GM12878 (cell line): ENCODE measurements around the gene RHEBL1. TPM values are rescaled to one million over a fixed set of nuclear protein-coding genes. Genes with fewer than 3 reads are reported as not detected.

Experiments used
- BHLHE40 ChIP-seq, 2 experiments: fragments of 450-650 bp in 1 of 2; IDR thresholded peaks; 2 replicates each; pipeline ENCODE4 v1.6.1; 2011 to 2017; ENCODE audit warnings: low read depth in 2 of 2, borderline replicate concordance in 1 of 2, improper control_type of control experiment in 1 of 2, low read length in 1 of 2, mild to moderate bottlenecking in 1 of 2
- CBFB ChIP-seq: IDR thresholded peaks from 2 replicates; pipeline ENCODE4 v1.6.1; 2016; ENCODE audit warnings: antibody characterized with exemption, low read depth
- EP300 ChIP-seq, 2 experiments: fragments of 150-350 bp in 1 of 2; IDR thresholded peaks; 2 replicates each; pipeline ENCODE4 v1.6.1; 2011 to 2012; ENCODE audit warnings: low read depth in 2 of 2, low read length in 2 of 2, borderline replicate concordance in 1 of 2, improper control_type of control experiment in 1 of 2, inconsistent platforms in 1 of 2; ENCODE audit not compliant: control insufficient read depth in 1 of 2
- EZH2 ChIP-seq: IDR thresholded peaks from 2 replicates; pipeline ENCODE4 v1.6.1; 2012; ENCODE audit warnings: low read depth, mild to moderate bottlenecking, control low read depth, inconsistent platforms, low read length, borderline replicate concordance; ENCODE audit not compliant: control insufficient read depth
- FOXK2 ChIP-seq: fragments of 450-650 bp; IDR thresholded peaks from 2 replicates; pipeline ENCODE4 v1.6.1; 2017; ENCODE audit warnings: mild to moderate bottlenecking, moderate library complexity
- LARP7 ChIP-seq: fragments of 450-650 bp; IDR thresholded peaks from 2 replicates; pipeline ENCODE4 v1.6.1; 2017; ENCODE audit warnings: mild to moderate bottlenecking
- MAX ChIP-seq: IDR thresholded peaks from 2 replicates; pipeline ENCODE4 v1.6.1; 2012; ENCODE audit warnings: low read depth, low read length, improper control_type of control experiment
- MLLT1 ChIP-seq: fragments of 450-650 bp; IDR thresholded peaks from 2 replicates; pipeline ENCODE4 v1.6.1; 2016; ENCODE audit warnings: mild to moderate bottlenecking
- MYB ChIP-seq: fragments of 150-350 bp; IDR thresholded peaks from 2 replicates; pipeline ENCODE4 v1.6.1; 2014; ENCODE audit warnings: mild to moderate bottlenecking, low read depth, low read length, borderline replicate concordance
- NRF1 ChIP-seq: conservative IDR thresholded peaks from 2 replicates; pipeline ENCODE4 v1.6.1; 2011; ENCODE audit warnings: mild to moderate bottlenecking, low read depth, low read length, improper control_type of control experiment
- PAX8 ChIP-seq: fragments of 450-650 bp; IDR thresholded peaks from 2 replicates; pipeline ENCODE4 v1.6.1; 2017; ENCODE audit warnings: mild to moderate bottlenecking, moderate library complexity
- RCOR1 ChIP-seq: conservative IDR thresholded peaks from 2 replicates; pipeline ENCODE4 v1.6.1; 2012; ENCODE audit warnings: low read depth, low read length, improper control_type of control experiment
- SP1 ChIP-seq: IDR thresholded peaks from one replicate; pipeline ENCODE4 v1.6.1; 2011; ENCODE audit warnings: low read depth, low read length
- STAT3 ChIP-seq: IDR thresholded peaks from 2 replicates; pipeline ENCODE4 v1.6.1; 2011; ENCODE audit warnings: low read depth, low read length, improper control_type of control experiment
- ZSCAN29 ChIP-seq: fragments of 450-650 bp; IDR thresholded peaks from 2 replicates; pipeline ENCODE4 v1.6.1; 2017; ENCODE audit warnings: mild to moderate bottlenecking, moderate library complexity
- polyA plus RNA-seq, 11 experiments: library from polyadenylated mRNA; depleted of rRNA in 4 of 11; unstranded in 6 of 11; stranded (reverse) in 5 of 11; fragments of >200 nt; fragmentation: Nextera tagmentation in 4 of 11; fragmentation: Illumina TruSeq in 1 of 11; extraction: Ambion mirVana in 4 of 11; extraction: Trizol in 1 of 11; gene quantifications; 1 replicate in 1 of 11; 2 replicates in 10 of 11; pipeline versions ENCODE4 v1.2.1 to v1.2.3, GENCODE V29; 2011 to 2016; ENCODE audit warnings: inconsistent platforms in 2 of 11, missing spikeins in 2 of 11, low read depth in 1 of 11
- total RNA-seq, 4 experiments: library from RNA; depleted of rRNA in 3 of 4; stranded (reverse); fragments of >200 nt in 3 of 4; fragmentation: Illumina TruSeq in 1 of 4; extraction: Trizol in 1 of 4; gene quantifications; 2 replicates each; pipeline versions ENCODE4 v1.2.1 to v1.2.3, GENCODE V29; 2013 to 2021
- TF ChIP-seq, protein P1 (sequence below): fragments of 450-650 bp; IDR thresholded peaks from 2 replicates; pipeline ENCODE4 v1.6.1; 2018; ENCODE audit warnings: mild to moderate bottlenecking, low read depth, moderate library complexity; ENCODE audit not compliant: partially characterized antibody
- TF ChIP-seq, protein P2 (sequence below): fragments of 450-650 bp; formaldehyde crosslinking; IDR thresholded peaks from 2 replicates; pipeline ENCODE4 v1.4.0; 2020; ENCODE audit warnings: mild to moderate bottlenecking, moderate library complexity
- TF ChIP-seq, protein P3 (sequence below), 3 experiments: IDR thresholded peaks in 2 of 3; conservative IDR thresholded peaks in 1 of 3; 2 replicates each; pipeline ENCODE4 v1.5.1; 2011; ENCODE audit warnings: low read depth in 3 of 3, low read length in 3 of 3, mild to moderate bottlenecking in 3 of 3, control low read depth in 2 of 3, moderate library complexity in 2 of 3, inconsistent platforms in 1 of 3, mixed read lengths in 1 of 3; ENCODE audit not compliant: control insufficient read depth in 2 of 3, insufficient read depth in 1 of 3; ENCODE audit errors: extremely low read depth in 1 of 3

The RHEBL1 gene
- total and polyA plus RNA-seq, 10 of the 15 experiments (the other 5 are each of a cell fraction or from before 2014, with no cell fraction given), result 5.9 to 18.7 (median 12.0) TPM

- TF ChIP-seq EP300 (IDR thresholded peaks at IDR 0.05; ENCODE audit: borderline replicate concordance in 1 of 2, control insufficient read depth in 1 of 2, low read depth in 2 of 2, low read length in 2 of 2) (no peak), ZSCAN29 (no peak), MAX (no peak; the same call in 1 of the 2 replicates), MYB (no peak), LARP7 (no peak; the same call in 1 of the 2 replicates), STAT3 (no peak), EZH2 (no peak), MLLT1 (peak; percentile 59; the same call in 1 of the 2 replicates), SP1 (no peak), FOXK2 (no peak), BHLHE40 (IDR thresholded peaks at IDR 0.05; ENCODE audit: borderline replicate concordance in 1 of 2, low read depth in 2 of 2, low read length in 1 of 2) (peak; percentile 53 to 72; a peak in 1 of 4 replicates), PAX8 (no peak), NRF1 (no peak), CBFB (no peak; the same call in none of the 2 replicates), RCOR1 (no peak; the same call in 1 of the 2 replicates)
- TF ChIP-seq, protein P1, sequence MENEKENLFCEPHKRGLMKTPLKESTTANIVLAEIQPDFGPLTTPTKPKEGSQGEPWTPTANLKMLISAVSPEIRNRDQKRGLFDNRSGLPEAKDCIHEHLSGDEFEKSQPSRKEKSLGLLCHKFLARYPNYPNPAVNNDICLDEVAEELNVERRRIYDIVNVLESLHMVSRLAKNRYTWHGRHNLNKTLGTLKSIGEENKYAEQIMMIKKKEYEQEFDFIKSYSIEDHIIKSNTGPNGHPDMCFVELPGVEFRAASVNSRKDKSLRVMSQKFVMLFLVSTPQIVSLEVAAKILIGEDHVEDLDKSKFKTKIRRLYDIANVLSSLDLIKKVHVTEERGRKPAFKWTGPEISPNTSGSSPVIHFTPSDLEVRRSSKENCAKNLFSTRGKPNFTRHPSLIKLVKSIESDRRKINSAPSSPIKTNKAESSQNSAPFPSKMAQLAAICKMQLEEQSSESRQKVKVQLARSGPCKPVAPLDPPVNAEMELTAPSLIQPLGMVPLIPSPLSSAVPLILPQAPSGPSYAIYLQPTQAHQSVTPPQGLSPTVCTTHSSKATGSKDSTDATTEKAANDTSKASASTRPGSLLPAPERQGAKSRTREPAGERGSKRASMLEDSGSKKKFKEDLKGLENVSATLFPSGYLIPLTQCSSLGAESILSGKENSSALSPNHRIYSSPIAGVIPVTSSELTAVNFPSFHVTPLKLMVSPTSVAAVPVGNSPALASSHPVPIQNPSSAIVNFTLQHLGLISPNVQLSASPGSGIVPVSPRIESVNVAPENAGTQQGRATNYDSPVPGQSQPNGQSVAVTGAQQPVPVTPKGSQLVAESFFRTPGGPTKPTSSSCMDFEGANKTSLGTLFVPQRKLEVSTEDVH, result peak; percentile 75
- TF ChIP-seq, protein P2, sequence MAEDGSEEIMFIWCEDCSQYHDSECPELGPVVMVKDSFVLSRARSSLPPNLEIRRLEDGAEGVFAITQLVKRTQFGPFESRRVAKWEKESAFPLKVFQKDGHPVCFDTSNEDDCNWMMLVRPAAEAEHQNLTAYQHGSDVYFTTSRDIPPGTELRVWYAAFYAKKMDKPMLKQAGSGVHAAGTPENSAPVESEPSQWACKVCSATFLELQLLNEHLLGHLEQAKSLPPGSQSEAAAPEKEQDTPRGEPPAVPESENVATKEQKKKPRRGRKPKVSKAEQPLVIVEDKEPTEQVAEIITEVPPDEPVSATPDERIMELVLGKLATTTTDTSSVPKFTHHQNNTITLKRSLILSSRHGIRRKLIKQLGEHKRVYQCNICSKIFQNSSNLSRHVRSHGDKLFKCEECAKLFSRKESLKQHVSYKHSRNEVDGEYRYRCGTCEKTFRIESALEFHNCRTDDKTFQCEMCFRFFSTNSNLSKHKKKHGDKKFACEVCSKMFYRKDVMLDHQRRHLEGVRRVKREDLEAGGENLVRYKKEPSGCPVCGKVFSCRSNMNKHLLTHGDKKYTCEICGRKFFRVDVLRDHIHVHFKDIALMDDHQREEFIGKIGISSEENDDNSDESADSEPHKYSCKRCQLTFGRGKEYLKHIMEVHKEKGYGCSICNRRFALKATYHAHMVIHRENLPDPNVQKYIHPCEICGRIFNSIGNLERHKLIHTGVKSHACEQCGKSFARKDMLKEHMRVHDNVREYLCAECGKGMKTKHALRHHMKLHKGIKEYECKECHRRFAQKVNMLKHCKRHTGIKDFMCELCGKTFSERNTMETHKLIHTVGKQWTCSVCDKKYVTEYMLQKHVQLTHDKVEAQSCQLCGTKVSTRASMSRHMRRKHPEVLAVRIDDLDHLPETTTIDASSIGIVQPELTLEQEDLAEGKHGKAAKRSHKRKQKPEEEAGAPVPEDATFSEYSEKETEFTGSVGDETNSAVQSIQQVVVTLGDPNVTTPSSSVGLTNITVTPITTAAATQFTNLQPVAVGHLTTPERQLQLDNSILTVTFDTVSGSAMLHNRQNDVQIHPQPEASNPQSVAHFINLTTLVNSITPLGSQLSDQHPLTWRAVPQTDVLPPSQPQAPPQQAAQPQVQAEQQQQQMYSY (CRISPR knock-in tag), result no peak
- TF ChIP-seq, protein P3, sequence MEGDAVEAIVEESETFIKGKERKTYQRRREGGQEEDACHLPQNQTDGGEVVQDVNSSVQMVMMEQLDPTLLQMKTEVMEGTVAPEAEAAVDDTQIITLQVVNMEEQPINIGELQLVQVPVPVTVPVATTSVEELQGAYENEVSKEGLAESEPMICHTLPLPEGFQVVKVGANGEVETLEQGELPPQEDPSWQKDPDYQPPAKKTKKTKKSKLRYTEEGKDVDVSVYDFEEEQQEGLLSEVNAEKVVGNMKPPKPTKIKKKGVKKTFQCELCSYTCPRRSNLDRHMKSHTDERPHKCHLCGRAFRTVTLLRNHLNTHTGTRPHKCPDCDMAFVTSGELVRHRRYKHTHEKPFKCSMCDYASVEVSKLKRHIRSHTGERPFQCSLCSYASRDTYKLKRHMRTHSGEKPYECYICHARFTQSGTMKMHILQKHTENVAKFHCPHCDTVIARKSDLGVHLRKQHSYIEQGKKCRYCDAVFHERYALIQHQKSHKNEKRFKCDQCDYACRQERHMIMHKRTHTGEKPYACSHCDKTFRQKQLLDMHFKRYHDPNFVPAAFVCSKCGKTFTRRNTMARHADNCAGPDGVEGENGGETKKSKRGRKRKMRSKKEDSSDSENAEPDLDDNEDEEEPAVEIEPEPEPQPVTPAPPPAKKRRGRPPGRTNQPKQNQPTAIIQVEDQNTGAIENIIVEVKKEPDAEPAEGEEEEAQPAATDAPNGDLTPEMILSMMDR (IDR thresholded peaks at IDR 0.05 in 2 of 3, conservative IDR thresholded peaks at IDR 0.05 in 1 of 3; ENCODE audit: control insufficient read depth in 2 of 3, extremely low read depth in 1 of 3, insufficient read depth in 1 of 3, low read depth in 3 of 3, low read length in 3 of 3), result peak; percentile 57 to 71 (median 68)
Measured at GRCh38 chr12:49018261-49019119, 51.3 kb downstream of the RHEBL1 start, which contains the start of gene PRKAG1 (continued).
